HG03520 (cell line): ENCODE measurements around the gene USP24.

Source experiments
- ATAC-seq: cut with Tn5 transposase; IDR thresholded peaks from one replicate; pipeline ENCODE4 v1.9.1; 2021; ENCODE audit warnings: mild to moderate bottlenecking, moderate library complexity; ENCODE audit not compliant: unreplicated experiment

Gene USP24

GRCh38 chr1:55159571-55159970 is 55.6 kb downstream of the USP24 start:
- ATAC-seq: no peak

GRCh38 chr1:55156608-55157007 is 58.6 kb downstream of the USP24 start:
- ATAC-seq: no peak

- ATAC-seq: no peak
Measured at GRCh38 chr1:55156093-55156492, 59.1 kb downstream of the USP24 start.

DNA sequence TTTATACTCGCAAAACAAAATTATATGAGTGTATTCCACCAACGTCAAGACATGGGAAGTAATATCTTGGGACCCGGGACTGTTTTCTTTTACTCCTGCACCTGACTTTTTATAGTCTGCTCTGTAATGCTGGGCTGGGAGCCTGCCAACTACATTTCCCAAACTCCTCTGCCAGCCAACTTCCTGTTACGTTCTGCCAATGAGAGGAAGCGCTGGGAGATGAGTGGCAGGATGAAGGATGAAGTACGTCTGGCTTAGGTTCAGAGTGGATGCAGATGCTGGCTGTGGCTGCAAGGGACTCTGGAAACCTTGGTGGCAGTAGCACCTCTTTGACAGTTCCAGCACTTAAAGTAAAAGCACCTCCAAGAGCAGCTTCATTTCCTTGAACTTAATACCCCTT is 59.6 kb downstream of the USP24 start:
- no peak for ATAC-seq

GRCh38 chr1:55154616-55155015 is 60.5 kb downstream of the USP24 start:
- no peak for ATAC-seq

DNA sequence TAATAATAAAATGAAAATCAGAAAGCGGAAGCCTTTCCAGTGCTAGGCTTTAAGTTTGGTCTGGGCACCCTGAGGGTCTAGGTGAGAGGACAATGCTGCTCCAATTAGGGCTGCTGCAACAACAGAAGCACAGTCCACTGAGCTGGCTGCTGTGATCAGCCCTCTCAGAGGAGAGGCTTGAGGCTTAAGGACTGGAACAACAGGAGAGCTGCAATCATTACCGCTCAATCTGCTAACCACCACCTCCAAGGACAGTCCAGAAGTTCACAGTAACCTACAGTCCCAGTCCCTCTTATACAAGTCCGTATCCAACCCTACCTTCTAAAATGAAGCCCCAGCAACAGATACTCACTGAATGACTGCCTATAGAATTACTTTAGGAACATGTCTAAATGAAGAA is 62.1 kb downstream of the USP24 start:
- ATAC-seq: no peak

DNA sequence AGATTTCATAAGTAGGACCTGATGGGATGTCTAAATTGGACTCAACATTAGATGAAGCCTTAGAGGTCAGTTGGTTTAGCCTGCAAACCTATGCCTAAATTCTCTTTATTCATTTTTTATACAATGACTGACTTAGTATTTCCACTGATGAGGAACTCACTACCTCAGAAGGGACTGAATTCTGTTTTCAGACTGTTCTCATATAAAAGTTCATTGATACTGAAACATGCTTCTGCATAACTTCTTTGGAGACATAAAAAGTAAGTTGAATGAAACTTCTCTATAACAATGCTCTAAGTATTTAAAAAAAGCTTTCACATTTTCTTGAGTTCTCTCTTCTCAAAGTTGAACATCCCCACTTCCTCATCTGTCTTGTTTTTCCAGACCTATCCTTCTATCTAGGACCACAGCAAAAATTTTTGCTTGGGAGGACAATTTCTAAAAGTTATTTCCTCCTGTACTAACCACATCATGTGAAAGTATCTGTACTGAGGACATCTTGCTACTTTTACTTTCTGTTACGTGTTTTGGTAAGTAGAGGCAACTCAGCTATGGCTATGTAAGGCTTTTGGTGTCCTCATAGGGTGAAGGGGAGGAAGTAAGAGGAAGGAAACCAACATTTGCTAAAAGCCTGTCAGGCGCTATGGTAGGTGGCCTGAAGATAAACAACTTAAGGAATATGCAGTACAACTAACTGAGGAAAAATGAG is 64.1 kb downstream of the USP24 start:
- no peak for ATAC-seq

DNA sequence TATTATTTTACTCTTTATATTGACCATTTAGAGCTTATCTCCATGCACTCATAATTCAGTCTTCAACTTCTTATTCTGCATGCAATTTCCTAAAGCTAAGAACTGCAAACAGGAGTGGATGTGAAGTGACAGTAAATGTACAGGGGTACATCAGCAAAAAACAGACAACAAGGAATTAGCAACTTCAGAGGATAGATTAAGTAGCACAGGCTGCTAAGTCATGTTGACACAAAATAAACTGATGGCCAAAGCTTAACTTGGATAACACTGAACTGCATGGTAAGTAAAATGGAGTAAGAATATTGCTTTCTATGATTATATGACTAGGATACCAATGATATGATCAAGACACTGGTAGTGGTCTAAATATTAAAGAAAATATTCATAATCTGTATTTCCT is 66.5 kb downstream of the USP24 start:
- ATAC-seq: no peak

DNA sequence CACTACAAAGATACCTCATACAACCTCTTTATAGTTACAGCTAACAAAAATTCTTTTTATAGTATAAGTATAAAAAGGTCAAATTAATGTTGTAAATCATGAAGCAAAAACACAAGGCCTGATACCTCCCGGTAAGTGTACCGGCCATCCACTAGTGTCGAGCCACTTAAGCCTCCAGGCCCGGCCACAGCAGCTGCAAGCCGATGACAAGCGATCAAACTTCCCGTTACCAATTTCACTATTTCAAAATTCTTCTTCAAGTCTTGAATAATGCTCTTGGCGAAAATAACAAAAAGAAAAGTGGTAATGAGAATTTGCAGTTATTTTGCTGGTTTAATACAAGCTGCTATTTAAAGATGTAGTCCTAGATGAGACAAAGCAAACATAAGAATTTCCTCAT is 67.6 kb downstream of the USP24 start:
- ATAC-seq: no peak

DNA sequence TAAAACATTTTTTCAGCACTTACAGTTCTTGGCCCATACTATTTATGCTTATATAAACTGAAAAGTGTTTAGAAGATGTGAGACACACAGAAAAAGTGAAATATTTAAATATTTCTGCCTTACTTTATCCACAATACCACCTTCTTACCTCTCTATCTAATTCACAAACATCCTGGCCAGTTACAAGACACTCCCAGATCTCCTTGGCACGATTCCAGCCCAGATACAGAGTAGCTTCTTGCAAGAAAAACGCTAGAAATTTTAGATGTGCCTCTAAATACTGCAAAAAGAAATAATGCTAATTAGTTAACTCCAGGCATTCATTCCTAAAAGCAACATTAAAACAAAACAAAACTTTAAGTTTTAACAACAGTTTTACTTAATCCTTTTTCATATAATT is 68.4 kb downstream of the USP24 start:
- ATAC-seq: no peak

GRCh38 chr1:55144886-55145285 is 70.3 kb downstream of the USP24 start:
- ATAC-seq: no peak

GRCh38 chr1:55143684-55144083 is 71.5 kb downstream of the USP24 start:
- no peak for ATAC-seq

- ATAC-seq: no peak
Measured at GRCh38 chr1:55141295-55141893, 73.8 kb downstream of the USP24 start.

DNA sequence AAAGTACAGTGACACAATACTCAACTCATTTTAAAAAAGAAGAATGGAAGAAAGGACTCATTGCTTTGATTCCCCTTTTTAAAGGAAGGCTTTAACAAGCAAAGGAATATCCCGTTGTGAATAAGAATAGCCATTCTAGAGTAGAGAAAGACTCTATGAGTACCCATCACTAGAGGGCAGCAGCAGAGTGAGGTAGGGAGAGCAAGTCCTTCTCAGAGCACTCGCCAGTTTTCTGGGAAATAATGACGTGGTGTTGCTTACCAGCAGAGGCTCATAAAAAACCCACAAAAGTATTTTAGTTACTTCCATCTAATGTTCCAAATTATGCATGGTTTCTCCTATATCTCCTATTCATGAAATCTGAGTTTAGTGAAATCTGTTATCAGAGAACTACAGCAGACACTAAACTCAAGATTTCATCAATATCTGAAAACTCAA is 74.6 kb downstream of the USP24 start:
- peak; percentile 60 for ATAC-seq

- ATAC-seq: no peak
Measured at GRCh38 chr1:55140137-55140536, 75.0 kb downstream of the USP24 start.

- no peak for ATAC-seq
Measured at GRCh38 chr1:55138823-55139222, 76.3 kb downstream of the USP24 start.

DNA sequence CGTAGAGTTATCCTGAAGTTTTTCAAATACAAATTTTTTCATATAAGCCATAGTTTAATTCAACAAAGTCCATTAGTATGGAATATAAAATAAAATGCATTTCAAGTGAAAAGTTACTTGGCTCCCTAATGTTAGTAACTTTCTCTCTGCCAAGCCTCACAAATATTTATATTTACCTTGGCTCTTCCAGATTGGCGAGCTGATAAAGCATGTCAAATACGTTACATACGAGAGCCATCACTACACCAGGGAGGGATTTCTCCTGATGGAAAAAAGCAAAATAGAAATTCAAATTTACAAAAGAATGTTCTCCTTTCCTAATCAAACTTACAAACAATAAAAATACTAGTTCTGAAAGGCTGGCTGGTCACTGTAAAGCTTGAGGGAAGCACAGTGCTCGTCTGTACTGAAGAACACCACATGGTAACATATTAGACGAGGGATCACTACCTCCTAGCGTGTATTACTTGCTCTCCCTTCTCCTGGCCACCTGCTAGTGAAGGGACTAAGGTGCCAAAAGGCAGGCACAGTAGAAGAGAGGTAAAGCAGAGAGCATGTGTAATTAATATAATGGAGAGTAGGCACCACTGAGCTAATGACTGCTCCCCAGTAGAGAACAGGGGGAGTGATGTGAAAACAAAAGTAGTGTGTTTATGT is 80.9 kb downstream of the USP24 start:
- no peak for ATAC-seq

DNA sequence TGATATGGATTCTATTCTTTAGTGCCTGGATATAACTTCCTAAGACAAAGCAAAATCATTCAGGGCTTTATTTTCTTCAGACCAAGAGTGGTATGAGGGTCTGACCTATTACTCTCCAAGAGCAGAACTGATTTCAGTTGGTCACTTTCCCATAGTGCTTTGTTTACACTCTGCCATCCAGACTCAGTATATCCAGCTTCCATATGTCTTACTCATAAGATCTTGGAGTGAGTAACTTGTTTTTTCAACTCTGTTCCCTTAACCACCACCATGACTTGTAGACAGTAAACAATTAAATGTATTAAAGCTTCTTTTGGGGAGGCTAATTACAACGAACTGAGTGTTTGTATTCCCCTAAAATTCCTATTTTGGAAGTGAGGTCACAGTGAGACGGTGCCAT is 83.4 kb downstream of the USP24 start:
- no peak for ATAC-seq

- ATAC-seq: no peak
Measured at GRCh38 chr1:55131218-55131617, 83.9 kb downstream of the USP24 start.

GRCh38 chr1:55129194-55129728 is 85.9 kb downstream of the USP24 start:
- no peak for ATAC-seq

DNA sequence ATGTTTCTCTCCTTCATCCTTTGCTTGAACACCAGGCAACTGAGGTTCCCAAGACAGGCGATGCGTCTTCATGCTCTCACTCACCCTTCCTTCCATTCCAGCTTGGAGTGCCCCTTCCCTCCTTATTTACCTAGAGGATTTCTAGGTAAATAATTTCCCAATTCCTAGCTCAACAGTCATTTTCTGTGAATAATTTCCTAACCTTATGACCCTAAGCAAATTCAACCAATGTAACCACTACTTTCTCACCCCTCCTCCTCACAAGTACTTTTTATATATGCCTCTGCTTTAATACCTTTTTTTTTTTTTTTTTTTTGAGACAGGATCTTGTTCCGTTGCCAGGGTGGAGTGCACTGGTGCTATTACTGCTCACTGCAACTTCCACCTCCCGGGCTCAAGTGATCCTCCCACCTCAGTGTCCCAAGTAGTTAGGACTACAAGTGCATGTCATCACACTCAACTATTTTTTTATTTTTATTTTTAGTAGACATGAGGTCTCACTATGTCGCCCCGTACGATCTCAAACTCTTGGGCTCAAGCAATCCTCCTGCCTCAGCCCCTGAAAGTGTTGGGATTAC is 86.7 kb downstream of the USP24 start:
- no peak for ATAC-seq
